GM10847 (cell line): ENCODE results near the gene NXF1.

ENCODE experiments used
- POLR2A ChIP-seq: IDR thresholded peaks from 2 replicates; pipeline ENCODE4 v1.6.1; 2011; ENCODE audit not compliant: insufficient read length; ENCODE audit errors: extremely low read depth

Gene NXF1

DNA sequence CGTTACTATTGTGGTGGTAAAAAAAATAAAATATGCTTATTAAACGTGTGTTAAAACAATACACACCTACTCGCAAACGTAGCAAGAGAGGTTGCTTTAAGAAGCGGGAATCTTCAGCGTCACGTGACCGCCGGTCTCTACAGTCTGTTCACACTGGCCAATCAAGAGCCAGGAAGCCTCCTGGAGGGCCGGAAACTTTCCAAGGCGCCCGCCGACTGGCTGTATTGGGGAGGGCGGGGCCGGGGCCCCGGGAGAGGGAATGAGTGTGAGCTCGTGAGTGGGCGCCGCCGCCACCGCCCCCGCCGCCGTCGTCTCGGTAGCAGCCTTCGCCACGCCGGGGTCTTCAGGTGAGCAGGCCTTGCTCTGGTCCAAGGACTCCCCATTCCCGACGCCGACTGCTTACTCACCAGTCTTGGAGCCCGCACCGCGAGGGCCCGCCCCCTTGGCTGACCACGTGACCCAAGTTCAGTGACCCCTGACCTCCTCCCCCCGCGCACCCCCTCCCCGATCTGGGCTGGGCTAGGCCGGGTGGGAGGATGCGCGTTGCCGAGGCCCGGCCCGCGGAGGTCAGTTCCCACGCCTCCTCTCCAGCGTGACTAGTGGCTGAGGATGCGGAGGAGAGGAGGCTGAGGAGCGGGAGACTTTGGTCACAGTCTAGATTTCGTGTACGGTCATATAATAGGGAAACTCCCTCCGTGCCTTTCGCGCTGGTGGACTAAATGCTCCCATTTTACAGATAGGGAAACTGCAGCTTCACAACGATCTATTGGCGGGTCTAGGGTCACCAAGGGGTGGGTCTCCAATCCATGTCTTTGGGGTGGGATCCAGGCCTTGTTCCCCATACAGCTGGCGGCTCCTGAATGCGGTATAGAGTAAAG is 33.9 kb downstream of the NXF1 start, which contains the start of gene TAF6L:
TSS of gene TAF6L (plus strand) at position 253 of the 878 bp plus-strand sequence. CDS start 4,388 bp downstream, outside the sequence.
- peak; percentile 47 for TF ChIP-seq POLR2A

DNA sequence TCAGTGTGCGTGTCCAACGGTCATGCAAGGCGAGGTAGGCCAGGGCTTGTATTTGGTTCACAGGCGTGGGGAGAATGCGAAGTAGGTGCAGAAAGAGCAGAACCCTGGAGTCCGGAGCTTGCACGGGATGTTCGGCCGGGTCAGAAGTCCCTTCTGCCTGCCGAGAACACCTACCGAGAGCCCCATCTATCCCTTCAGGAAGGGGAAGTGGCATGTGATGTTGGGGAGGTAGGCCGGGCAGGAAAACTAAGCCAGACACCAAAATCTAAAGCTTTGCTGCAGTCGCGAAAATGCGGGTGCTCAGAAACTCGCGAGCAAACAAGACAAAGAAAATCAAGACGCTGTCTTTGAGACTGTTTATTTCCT is 34.5 kb downstream of the NXF1 start:
- no peak for TF ChIP-seq POLR2A

DNA sequence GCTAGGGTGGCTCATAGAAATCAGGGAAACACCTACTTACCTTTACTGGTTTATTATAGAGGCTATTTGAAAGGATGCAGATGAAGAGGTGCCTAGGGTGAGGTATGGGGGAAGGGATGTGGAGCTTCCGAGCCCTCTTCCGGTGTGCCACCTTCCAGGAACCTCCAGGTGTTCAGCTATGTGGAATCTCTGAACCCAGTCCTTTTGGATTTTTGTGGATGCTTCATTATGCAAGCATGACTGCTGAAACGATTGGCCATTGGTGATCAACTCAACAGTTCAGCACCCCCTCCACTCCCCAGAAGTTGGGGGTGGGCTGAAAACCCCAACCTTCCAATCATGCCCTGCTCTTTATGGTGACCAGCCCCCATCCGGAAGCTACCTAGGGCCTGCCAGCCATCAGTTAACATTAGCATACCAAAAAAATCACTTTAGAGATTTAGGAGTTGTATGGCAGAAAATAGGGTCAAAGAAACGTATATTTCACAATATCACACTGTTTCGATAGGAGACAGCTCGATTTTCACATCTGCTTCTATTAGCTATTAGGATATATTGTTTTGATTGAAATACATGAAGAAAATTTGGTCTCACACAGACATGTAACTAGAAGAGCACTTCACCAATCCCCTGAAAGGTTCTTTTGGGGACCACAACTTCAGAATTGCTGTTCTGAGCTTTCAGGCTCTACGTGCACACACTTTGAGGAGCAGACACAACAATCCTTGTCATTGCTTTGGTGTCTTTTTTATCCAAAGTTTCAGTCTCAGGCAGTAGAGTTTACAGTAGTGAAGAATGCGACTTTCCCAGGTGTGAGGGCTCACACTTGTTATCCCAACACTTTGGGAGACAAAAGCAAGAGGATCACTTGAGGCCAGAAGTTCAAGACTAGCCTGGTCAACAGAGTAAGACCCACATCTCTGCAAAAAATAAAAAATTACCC is 47.1 kb downstream of the NXF1 start:
- TF ChIP-seq POLR2A, result no peak

DNA sequence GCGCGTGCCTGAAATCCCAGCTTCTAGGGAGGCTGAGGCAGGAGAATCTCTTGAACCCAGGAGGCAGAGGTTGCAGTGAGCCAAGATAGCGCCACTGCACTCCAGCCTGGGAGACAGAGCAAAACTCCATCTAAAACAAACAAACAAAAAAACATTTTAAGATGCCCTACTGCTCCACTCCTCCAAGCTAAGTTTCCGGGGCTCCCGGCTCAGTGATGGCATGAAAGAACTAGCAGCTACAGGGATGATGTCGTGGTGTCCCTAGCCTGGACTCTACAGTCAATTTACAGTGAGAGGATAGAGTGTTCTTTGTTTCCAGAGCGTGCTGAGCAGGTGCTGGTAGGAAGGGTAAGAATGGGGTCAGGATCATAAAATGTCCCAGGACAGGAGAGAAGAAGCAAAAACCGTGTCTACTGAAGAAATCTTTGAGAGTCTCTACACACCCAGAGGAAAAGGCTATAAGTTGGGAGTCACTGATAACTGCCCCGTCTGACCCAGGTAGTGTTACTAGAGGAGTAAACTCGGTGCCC is 50.1 kb downstream of the NXF1 start:
- no peak for TF ChIP-seq POLR2A

DNA sequence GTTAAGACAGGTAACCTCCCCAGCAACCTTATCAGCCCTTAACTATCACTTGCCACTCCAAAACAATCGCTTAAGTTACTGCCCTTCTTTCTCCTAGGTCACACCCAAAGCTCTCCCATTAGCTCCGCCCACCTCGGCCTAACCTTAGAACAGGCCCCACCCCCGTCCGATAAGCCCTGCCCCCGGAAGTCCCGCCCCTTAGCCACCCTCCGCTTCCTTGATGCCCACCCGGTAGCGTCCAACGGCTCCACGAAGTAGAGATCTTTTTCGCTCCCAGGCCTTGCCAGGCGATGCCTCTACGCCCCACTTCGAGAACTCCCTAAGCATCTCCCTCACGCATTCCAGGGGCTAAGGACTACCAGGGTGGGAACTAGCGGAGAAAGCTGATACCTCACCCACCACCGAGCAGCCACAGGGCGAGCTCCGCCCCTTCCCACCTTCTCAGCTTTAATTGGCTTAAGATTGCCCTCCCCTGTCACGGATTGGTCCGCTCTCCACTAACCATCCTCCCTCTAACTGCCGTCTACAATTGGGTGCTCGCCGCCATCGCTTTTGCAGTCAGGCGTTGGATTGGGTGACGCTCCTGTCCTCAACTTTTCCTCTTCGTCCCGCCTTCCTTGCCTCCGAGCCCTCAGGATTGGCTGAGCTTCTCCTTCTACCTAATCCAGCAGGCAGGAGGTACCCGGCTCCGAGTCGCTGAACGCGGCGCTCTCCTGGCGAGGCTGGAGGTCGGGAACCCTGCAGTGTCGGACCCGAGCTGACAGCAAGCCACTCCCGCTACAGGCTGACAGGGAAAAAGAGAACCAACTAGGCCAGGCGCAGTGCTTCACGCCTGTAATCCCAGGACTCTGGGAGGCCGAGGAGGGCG is 51.3 kb downstream of the NXF1 start, which contains the start of gene ZBTB3:
TSS of gene ZBTB3 (minus strand) at position 425 of the 868 bp plus-strand sequence. CDS start 496 bp downstream, outside the sequence.
- TF ChIP-seq POLR2A, result peak; percentile 57

DNA sequence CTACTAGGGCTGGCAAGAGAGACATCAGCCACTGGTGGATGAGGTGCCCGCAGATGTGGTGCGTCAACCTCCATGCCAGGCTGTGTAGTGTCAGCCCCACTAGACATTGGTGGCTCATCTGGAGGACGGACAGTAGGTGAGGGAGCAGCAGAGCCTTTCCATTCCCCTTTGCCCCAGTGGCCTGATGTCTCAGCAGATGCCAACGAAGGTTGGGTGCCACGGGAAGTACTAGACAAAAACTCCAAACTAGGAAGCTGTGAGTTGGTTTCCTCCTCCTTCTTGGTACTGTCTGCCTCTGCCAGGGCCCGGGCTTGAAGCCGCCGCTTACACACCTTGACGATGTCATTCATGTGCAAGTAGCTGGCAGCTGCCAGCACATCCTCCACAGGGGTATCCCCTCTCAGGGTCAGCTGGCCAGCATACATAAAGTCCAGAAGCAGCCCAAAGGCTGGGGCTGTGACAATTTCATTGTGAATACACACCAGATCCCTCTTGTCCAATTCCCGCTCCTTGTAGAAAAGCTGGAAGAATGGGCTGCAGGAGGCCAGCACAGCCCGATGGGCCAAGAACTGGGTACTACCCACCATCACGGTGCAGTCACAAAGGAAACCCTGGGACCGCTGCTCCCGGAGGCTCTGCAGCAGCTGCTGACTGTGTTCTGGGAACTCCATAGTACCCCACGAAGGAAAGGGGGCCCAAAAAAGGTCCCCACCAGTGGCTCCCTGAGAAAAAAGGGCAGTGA is 52.1 kb downstream of the NXF1 start:
- no peak for TF ChIP-seq POLR2A

DNA sequence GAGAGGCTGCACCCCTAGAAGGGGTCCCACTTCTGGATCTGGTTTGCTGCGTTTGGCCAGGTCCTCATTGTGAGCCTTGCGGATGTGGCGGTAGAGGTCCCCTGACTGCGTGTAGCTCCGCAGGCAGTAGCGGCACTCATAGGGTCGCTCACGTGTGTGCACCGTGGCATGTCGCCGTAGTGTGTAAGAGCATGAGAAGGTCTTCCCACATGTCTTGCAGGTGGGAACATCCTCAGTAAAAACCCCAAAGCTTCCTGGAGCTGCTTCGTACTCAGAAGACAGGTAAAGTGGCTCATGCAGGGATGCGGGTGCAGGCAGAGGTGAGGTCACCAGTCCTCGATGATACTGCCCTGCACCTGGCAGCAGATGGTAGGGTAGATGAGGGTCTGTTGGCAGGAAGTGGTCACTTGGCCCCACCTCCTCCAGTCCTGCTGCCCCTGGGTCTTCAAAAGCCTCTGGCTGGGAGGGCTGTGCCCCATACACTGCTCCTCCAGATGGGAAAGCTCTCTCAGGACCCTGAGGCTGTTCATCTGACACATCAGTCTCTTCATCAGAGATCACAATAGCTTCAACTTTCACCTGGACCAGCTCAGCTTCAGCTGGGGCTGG is 53.0 kb downstream of the NXF1 start:
- TF ChIP-seq POLR2A, result no peak

DNA sequence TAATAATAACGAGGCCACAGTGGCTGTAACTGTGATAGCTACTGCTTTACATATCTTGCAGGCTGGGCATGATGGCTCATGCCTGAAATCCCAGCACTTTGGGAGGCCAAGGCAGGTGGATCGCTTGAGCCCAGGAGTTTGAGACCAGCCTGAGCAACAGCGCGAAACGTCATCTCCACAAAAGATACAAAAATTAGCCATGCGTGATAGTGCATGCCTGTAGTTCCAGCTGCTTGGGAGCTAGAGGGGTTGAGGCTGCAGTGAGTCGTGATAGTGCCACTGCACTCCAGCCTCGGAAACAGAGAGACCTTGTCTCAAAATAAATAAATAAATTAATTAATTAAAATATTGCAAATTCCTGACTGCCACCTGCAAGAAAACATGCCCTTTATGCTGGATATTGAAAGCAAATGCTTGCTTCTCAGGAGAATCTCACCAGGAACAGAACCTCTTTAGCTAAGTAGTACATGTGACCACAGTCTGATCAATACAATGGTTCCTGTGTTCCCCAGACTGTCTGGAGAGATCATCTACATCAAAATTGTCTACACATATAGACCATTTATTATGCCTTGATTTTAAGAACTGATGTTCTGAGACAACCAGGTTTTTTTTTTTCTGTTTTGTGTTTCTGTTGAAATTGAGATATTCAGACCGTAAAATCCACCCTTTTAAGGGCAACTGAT is 57.6 kb downstream of the NXF1 start:
- TF ChIP-seq POLR2A, result no peak
